WERI-Rb-1 (cell line): ENCODE measurements around the gene PGP.

ENCODE experiments used
- DNase-seq: peaks from one replicate; pipeline ENCODE4 v3.0.0-alpha.2; 2020
- H3K27ac ChIP-seq: fragments of 250-450 bp; sonication (Bioruptor Pico); 2 replicates; pipeline ENCODE4 v1.5.1; 2020; ENCODE audit warnings: mild to moderate bottlenecking, moderate library complexity
- H3K27me3 ChIP-seq: fragments of 250-450 bp; sonication (Bioruptor Pico); 2 replicates; pipeline ENCODE4 v1.5.1; 2021; ENCODE audit warnings: mild to moderate bottlenecking, low read depth, moderate library complexity; ENCODE audit not compliant: insufficient read depth, severe bottlenecking
- H3K36me3 ChIP-seq: fragments of 250-450 bp; sonication (Bioruptor Pico); 2 replicates; pipeline ENCODE4 v1.5.1; 2020; ENCODE audit warnings: mild to moderate bottlenecking, moderate library complexity
- H3K4me3 ChIP-seq: 2 replicates; pipeline ENCODE4 v1.5.1; 2011; ENCODE audit warnings: low read depth, mild to moderate bottlenecking, control low read depth, low read length
- H3K9me3 ChIP-seq: fragments of 250-450 bp; sonication (Bioruptor Pico); 2 replicates; pipeline ENCODE4 v1.5.1; 2021; ENCODE audit warnings: mild to moderate bottlenecking, moderate library complexity; ENCODE audit not compliant: severe bottlenecking
- TF ChIP-seq, protein P1 (sequence below): IDR thresholded peaks from 2 replicates; pipeline ENCODE4 v1.5.1; 2011; ENCODE audit warnings: low read depth, mild to moderate bottlenecking, control low read depth, inconsistent platforms, low read length

Gene PGP

DNA sequence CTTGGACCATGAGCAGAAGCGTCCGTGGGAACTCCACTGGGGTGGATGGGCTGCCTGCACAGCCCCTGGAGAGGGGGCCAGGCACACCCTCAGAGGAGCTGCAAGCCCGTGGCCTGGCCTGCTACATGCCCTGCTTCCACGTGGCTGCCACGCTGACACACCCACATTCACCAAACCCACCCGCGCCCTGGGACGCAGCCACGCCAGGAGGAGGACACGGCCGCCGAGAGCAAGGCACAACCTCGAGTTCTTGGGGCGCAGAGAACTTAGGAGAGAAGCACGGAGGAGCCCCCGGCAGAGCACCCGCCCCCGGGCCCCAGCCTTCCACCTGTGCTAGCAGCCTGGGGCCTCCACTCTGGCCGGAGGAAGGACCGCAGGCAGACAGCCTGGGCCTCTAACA lies 37.1 kb downstream of the PGP start:
- Histone ChIP-seq H3K9me3 (no peaks in the 10 kb centered on the region), H3K27ac (no peak overlapping the region), H3K27me3 (no peaks in the 10 kb centered on the region), H3K36me3 (peaks cover 75% of the 10 kb centered on the region), H3K4me3 (no peak overlapping the region)
- TF ChIP-seq, protein P1, sequence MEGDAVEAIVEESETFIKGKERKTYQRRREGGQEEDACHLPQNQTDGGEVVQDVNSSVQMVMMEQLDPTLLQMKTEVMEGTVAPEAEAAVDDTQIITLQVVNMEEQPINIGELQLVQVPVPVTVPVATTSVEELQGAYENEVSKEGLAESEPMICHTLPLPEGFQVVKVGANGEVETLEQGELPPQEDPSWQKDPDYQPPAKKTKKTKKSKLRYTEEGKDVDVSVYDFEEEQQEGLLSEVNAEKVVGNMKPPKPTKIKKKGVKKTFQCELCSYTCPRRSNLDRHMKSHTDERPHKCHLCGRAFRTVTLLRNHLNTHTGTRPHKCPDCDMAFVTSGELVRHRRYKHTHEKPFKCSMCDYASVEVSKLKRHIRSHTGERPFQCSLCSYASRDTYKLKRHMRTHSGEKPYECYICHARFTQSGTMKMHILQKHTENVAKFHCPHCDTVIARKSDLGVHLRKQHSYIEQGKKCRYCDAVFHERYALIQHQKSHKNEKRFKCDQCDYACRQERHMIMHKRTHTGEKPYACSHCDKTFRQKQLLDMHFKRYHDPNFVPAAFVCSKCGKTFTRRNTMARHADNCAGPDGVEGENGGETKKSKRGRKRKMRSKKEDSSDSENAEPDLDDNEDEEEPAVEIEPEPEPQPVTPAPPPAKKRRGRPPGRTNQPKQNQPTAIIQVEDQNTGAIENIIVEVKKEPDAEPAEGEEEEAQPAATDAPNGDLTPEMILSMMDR: no peak
- no peak for DNase-seq

DNA sequence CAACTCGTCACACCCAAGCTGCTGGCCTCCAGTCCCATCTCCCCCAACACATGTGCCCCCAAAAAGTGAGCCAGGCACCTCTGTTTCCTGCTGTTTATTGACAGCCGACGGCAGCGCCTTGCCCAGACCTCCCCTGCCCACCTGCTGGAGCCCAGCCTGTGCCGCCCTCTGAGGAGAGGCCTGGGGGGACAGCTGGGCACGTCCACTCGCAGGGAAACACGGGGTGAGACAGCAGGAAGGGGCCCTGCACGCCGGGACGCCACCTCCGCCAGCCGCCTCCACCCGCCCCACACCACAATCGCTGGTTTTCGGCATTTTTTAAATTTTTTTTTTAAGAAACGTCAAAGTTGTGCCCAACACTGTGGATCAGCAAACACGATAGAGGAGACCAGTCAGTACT lies 37.5 kb downstream of the PGP start:
- DNase-seq: no peak
- Histone ChIP-seq H3K36me3 (peaks cover 71% of the 10 kb centered on the region), H3K27ac (no peak overlapping the region), H3K9me3 (no peaks in the 10 kb centered on the region), H3K4me3 (no peak overlapping the region), H3K27me3 (no peaks in the 10 kb centered on the region)
- TF ChIP-seq, protein P1: no peak

DNA sequence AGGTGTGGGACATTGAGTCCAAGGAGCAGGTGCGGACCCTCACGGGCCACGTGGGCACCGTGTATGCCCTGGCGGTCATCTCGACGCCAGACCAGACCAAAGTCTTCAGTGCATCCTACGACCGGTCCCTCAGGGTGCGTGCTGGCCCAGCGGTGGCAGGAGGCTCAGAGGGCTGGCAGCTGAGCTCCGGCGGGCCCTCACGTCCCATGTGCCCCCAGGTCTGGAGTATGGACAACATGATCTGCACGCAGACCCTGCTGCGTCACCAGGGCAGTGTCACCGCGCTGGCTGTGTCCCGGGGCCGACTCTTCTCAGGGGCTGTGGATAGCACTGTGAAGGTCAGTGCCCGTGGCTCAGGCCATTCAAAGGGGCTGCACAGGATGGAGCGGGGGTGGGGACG lies 38.6 kb downstream of the PGP start:
- TF ChIP-seq, protein P1: no peak
- Histone ChIP-seq H3K27ac (no peak overlapping the region), H3K27me3 (no peaks in the 10 kb centered on the region), H3K9me3 (no peaks in the 10 kb centered on the region), H3K4me3 (no peak overlapping the region), H3K36me3 (peaks cover 72% of the 10 kb centered on the region)
- DNase-seq: no peak

DNA sequence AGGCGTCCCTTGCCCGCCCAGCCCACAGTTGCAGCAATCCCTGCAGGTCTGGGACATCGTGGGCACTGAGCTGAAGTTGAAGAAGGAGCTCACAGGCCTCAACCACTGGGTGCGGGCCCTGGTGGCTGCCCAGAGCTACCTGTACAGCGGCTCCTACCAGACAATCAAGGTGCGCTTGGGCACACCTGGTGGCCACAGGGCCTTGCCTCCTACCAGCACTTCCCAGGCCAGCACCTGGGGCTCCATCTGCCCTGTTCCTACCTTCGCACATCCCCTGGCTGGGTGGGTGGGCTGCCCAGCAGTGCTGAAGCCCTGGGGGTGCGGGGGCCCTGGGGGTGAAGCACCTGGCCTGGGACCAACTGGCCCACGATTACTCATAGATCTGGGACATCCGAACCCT lies 39.2 kb downstream of the PGP start:
- Histone ChIP-seq H3K9me3 (no peaks in the 10 kb centered on the region), H3K27ac (no peak overlapping the region), H3K4me3 (no peak overlapping the region), H3K27me3 (no peaks in the 10 kb centered on the region), H3K36me3 (peaks cover 67% of the 10 kb centered on the region)
- TF ChIP-seq, protein P1: no peak
- no peak for DNase-seq

DNA sequence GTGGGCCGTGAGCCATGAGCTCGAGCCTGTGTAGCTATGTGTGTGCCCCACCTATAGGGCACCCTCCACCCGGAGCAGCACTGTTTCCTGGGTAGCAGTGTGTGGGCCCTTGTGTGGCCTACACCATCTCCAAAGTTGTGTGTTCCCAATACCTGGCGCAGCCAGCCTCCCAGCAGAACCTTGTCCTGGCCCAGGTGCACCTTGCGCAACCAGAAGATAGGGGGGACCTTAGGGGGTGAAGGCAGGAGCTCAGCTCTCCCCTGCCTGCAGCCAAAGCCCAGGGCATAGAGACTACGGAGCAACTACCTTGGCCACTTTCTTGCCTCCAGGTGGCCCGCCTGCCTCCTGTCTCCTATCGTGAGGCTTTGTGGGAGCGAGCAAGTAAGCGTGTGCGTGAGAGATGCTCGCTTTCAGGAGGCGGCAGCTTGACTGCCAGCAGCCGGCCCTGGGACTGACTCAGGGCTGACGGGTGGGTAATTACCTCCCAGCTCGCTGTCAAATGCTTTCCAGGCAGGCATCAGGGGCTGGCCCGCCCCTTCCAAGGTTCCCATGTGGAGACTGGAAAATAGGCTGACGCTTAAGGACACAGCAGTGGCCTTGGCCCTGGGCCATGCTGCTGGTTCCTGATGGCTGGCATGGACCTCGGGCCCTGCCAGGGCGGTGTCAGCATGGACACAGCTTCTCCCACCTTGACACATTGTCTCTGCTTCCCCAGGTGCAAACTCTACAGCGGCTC lies 40.1 kb downstream of the PGP start:
- TF ChIP-seq, protein P1: no peak
- Histone ChIP-seq H3K4me3 (no peak overlapping the region), H3K27me3 (no peaks in the 10 kb centered on the region), H3K9me3 (no peaks in the 10 kb centered on the region), H3K36me3 (peaks cover 64% of the 10 kb centered on the region), H3K27ac (no peak overlapping the region)
- no peak for DNase-seq

DNA sequence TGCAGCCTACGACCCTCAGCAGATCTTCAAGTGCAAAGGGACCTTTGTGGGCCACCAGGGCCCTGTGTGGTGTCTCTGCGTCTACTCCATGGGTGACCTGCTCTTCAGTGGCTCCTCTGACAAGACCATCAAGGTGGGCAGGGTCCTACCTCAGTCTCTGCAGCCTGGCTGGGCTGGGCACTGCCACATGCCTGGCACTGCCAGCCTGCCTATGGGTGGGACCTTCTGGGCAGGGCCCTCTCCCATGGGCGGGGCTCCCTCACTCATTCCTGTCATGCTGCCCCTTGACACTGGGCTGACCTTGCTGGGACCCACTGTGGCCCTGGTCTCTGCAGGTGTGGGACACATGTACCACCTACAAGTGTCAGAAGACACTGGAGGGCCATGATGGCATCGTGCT lies 40.7 kb downstream of the PGP start:
- no peak for DNase-seq
- no peaks in the 10 kb centered on the region for H3K27me3 ChIP-seq
- no peak overlapping the region for H3K27ac ChIP-seq
- TF ChIP-seq, protein P1: no peak
- H3K36me3 ChIP-seq: peaks cover 62% of the 10 kb centered on the region
- no peak overlapping the region for H3K4me3 ChIP-seq
- H3K9me3 ChIP-seq: no peaks in the 10 kb centered on the region
